B cell (primary cell): ENCODE measurements around the gene VWA8. TPM values are rescaled to one million over a fixed set of nuclear protein-coding genes. Genes with fewer than 3 reads are reported as not detected.
"Not testable (repeated sequence)": the region's sequence is repeated elsewhere in the genome, so short reads cannot be mapped to it uniquely, and the experiment has no call there.

ENCODE experiments used
- ATAC-seq: fragments of 200-7000 bp; cut with Tn5 transposase; one replicate; pipeline ENCODE4 v1.10.0; 2021; ENCODE audit warnings: low read depth, mild to moderate bottlenecking, moderate number of reproducible peaks, moderate library complexity
- CTCF ChIA-PET: fragments of 350-600 bp; sonication (Branson Sonifier 250); formaldehyde crosslinking; loops from one replicate; lab custom pipeline; 2021; ENCODE audit warnings: antibody characterized with exemption, inconsistent platforms; lab: Charles Lee
- POLR2A ChIA-PET: fragments of 350-600 bp; sonication (Branson Sonifier 250); formaldehyde crosslinking; loops from one replicate; lab custom pipeline; 2021; ENCODE audit warnings: antibody characterized with exemption; lab: Charles Lee
- DNase-seq: peaks from one replicate; pipeline ENCODE4 v3.0.0; 2013
- H2AFZ ChIP-seq: 2 replicates; pipeline ENCODE4 v1.6.1; 2012; ENCODE audit warnings: mild to moderate bottlenecking, low read depth, low read length; ENCODE audit not compliant: insufficient read depth, poor library complexity, severe bottlenecking
- H3K27ac ChIP-seq, 2 donors: 1 replicate in 1 of 2; 2 replicates in 1 of 2; pipeline ENCODE4 v1.5.1; 2012 to 2013; ENCODE audit warnings: low read length in 2 of 2, mild to moderate bottlenecking in 2 of 2, moderate library complexity in 1 of 2
- H3K27me3 ChIP-seq, 4 experiments: fragments of 200-600 bp in 1 of 4; sonication (generic) in 1 of 4; replicated peaks in 1 of 4; 1 replicate in 2 of 4; 2 replicates in 2 of 4; pipeline versions ENCODE4 v1.6.1 to v1.7.0; 2013 to 2016; ENCODE audit warnings: low read length in 3 of 4, mild to moderate bottlenecking in 2 of 4, mixed read lengths in 1 of 4, moderate library complexity in 1 of 4; ENCODE audit not compliant: insufficient read depth in 4 of 4, control insufficient read depth in 3 of 4; ENCODE audit errors: control extremely low read depth in 1 of 4
- H3K36me3 ChIP-seq, 2 experiments: replicated peaks in 1 of 2; 1 replicate in 1 of 2; 2 replicates in 1 of 2; pipeline versions ENCODE4 v1.6.1 to v1.7.1; 2013; ENCODE audit warnings: low read length in 1 of 2; ENCODE audit not compliant: insufficient read depth in 2 of 2, control insufficient read depth in 1 of 2; ENCODE audit errors: control extremely low read depth in 1 of 2, extremely low read depth in 1 of 2
- H3K4me1 ChIP-seq, 2 donors: fragments of 200-600 bp in 1 of 2; sonication (generic) in 1 of 2; 1 replicate in 1 of 2; 2 replicates in 1 of 2; pipeline versions ENCODE4 v1.5.1 to v1.6.1; 2013 to 2017; ENCODE audit warnings: low read length in 2 of 2; ENCODE audit not compliant: control insufficient read depth in 2 of 2, insufficient read depth in 2 of 2
- H3K4me2 ChIP-seq: replicated peaks from 2 replicates; pipeline ENCODE3; 2012; ENCODE audit warnings: mild to moderate bottlenecking, low read depth, low read length; ENCODE audit not compliant: poor library complexity, severe bottlenecking
- H3K4me3 ChIP-seq, 5 experiments: fragments of 200-600 bp in 1 of 5; sonication (generic) in 1 of 5; 1 replicate in 3 of 5; 2 replicates in 2 of 5; pipeline versions ENCODE4 v1.5.1 to v1.7.0; 2011 to 2016; ENCODE audit warnings: low read length in 4 of 5, mild to moderate bottlenecking in 4 of 5, low read depth in 2 of 5, control low read depth in 1 of 5, moderate library complexity in 1 of 5; ENCODE audit not compliant: insufficient read depth in 1 of 5; ENCODE audit errors: control extremely low read depth in 1 of 5, extremely low read depth in 1 of 5
- H3K79me2 ChIP-seq: fragments of 200-600 bp; sonication (generic); one replicate; pipeline ENCODE4 v1.6.0; 2016; ENCODE audit warnings: low read length; ENCODE audit not compliant: control insufficient read depth, insufficient read depth
- H3K9ac ChIP-seq: fragments of 200-600 bp; sonication (generic); 2 replicates; pipeline ENCODE4 v1.6.1; 2017; ENCODE audit warnings: mild to moderate bottlenecking, low read length, moderate library complexity
- H3K9me3 ChIP-seq, 3 donors: one replicate each; pipeline versions ENCODE4 v1.6.1 to v1.7.1; 2013; ENCODE audit warnings: low read length in 2 of 3; ENCODE audit not compliant: control insufficient read depth in 2 of 3, insufficient read depth in 1 of 3; ENCODE audit errors: control extremely low read depth in 1 of 3
- H4K20me1 ChIP-seq: 2 replicates; pipeline ENCODE4 v1.6.0; 2012; ENCODE audit warnings: mild to moderate bottlenecking, low read length; ENCODE audit not compliant: insufficient read depth, control insufficient read depth, poor library complexity, severe bottlenecking
- H3K27ac Mint-ChIP-seq: one replicate; pipeline ENCODE4 v1.8.0; 2021; ENCODE audit warnings: mixed read lengths
- H3K27me3 Mint-ChIP-seq: one replicate; pipeline ENCODE4 v1.8.0; 2021; ENCODE audit warnings: mixed read lengths
- H3K4me1 Mint-ChIP-seq: one replicate; pipeline ENCODE4 v1.8.0; 2021; ENCODE audit warnings: mixed read lengths
- H3K4me3 Mint-ChIP-seq: one replicate; pipeline ENCODE4 v1.8.0; 2021; ENCODE audit warnings: mixed read lengths
- H3K9me3 Mint-ChIP-seq: one replicate; pipeline ENCODE4 v1.8.0; 2022; ENCODE audit warnings: mixed read lengths; ENCODE audit not compliant: insufficient read depth
- CTCF ChIP-seq: fragments of 200-600 bp; IDR thresholded peaks from one replicate; pipeline ENCODE4 v1.8.0; 2022; ENCODE audit warnings: antibody characterized with exemption, mild to moderate bottlenecking
- EZH2 ChIP-seq: IDR thresholded peaks from 2 replicates; pipeline ENCODE4 v1.6.1; 2012; ENCODE audit warnings: borderline replicate concordance, low read depth, mild to moderate bottlenecking, moderate library complexity, low read length; ENCODE audit not compliant: insufficient read depth, poor library complexity, severe bottlenecking
- WGBS: methylation state at CpG from one replicate; pipeline ENCODE4 v1.1.5; 2013; ENCODE audit warnings: missing lambda C conversion rate; ENCODE audit not compliant: insufficient coverage; 5-methylcytosine and 5-hydroxymethylcytosine counted together
- intact Hi-C: fragments of 100-400 bp; cut with micrococcal nuclease; formaldehyde crosslinking; loops from one replicate; pipeline ENCODE4 v1.10.0; 2022
- polyA plus RNA-seq: library from polyadenylated mRNA; depleted of rRNA; stranded (reverse); fragments of >200 nt; gene quantifications from 2 replicates; pipeline ENCODE4 v1.2.3, GENCODE V29; 2012
- total RNA-seq, 2 donors: library from RNA; stranded (reverse); fragments of 120-200 nt in 1 of 2; gene quantifications; 1 replicate in 1 of 2; 2 replicates in 1 of 2; pipeline versions ENCODE4 v1.2.3 to v1.2.4, GENCODE V29; 2013 to 2022

The VWA8 gene
- total and polyA plus RNA-seq, 2 donors (not counting 1 experiment from before 2014, with no cell fraction given): 6.0 to 19.7 TPM

DNA sequence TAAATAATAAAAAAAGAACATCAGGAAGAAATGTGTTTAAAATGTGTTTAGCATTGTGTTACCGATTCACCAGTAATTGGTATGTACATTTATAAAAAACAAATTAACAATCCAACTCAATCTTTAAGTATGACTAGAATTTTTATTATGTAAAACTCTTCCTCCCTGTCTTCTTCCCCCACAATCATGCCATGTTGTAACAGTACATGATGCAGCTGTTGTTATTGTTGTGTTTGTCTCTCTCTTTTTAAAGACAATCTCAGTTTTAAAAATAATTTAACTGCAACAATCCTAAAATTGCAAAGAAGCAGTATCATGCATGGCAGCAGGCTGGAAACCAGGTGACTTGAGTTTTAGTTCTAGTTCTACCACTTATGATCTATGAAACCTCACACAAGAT is 323.3 kb downstream of the VWA8 start:
- Histone ChIP-seq H4K20me1 (no peaks in the 10 kb centered on the region), H2AFZ (no peak overlapping the region), H3K9me3 (no peaks in the 10 kb centered on the region), H3K79me2 (no peaks in the 10 kb centered on the region), H3K4me1 (no peaks in the 10 kb centered on the region), H3K9ac (no peak overlapping the region), H3K27ac (no peak overlapping the region), H3K4me2 (no peak overlapping the region), H3K36me3 (no peaks in the 10 kb centered on the region), H3K27me3 (no peaks in the 10 kb centered on the region), H3K4me3 (no peak overlapping the region)
- ChIA-PET CTCF (no interaction called here), POLR2A (no interaction called here)
- Mint-ChIP-seq H3K9me3 (no peaks in the 10 kb centered on the region), H3K4me3 (no peak overlapping the region), H3K27ac (no peak overlapping the region), H3K27me3 (no peaks in the 10 kb centered on the region), H3K4me1 (no peaks in the 10 kb centered on the region)
- intact Hi-C loops: no loop called here
- DNase-seq (no peak), ATAC-seq (no peak)
- no CpG with 5 or more reads among the region's 1 CpG for WGBS
- TF ChIP-seq CTCF (no peak), EZH2 (no peak)

GRCh38 chr13:41637032-41637431 is 323.9 kb downstream of the VWA8 start:
- H3K4me3 Mint-ChIP-seq, H3K4me2 ChIP-seq, intact Hi-C loops, H3K4me3 ChIP-seq, H4K20me1 ChIP-seq, H3K9me3 ChIP-seq, H3K27ac Mint-ChIP-seq, H2AFZ ChIP-seq, H3K4me1 Mint-ChIP-seq, DNase-seq, POLR2A ChIA-PET, H3K9me3 Mint-ChIP-seq, H3K27me3 Mint-ChIP-seq, H3K36me3 ChIP-seq, H3K79me2 ChIP-seq, CTCF ChIA-PET, ATAC-seq, H3K27ac ChIP-seq, H3K4me1 ChIP-seq, H3K27me3 ChIP-seq, H3K9ac ChIP-seq: not testable (repeated sequence)
- WGBS: no CpG with 5 or more reads among the region's 5 CpGs

GRCh38 chr13:41636590-41636989 is 324.3 kb downstream of the VWA8 start:
- H4K20me1 ChIP-seq, H3K27me3 ChIP-seq, H3K4me3 Mint-ChIP-seq, H3K27ac ChIP-seq, H3K4me3 ChIP-seq, ATAC-seq, H3K79me2 ChIP-seq, H3K9me3 ChIP-seq, H3K9me3 Mint-ChIP-seq, DNase-seq, H3K27ac Mint-ChIP-seq, intact Hi-C loops, POLR2A ChIA-PET, H3K4me1 ChIP-seq, H2AFZ ChIP-seq, H3K36me3 ChIP-seq, H3K27me3 Mint-ChIP-seq, H3K4me1 Mint-ChIP-seq, H3K9ac ChIP-seq, CTCF ChIA-PET, H3K4me2 ChIP-seq: not testable (repeated sequence)
